ENCODE measurements around the gene WDR18. TPM values are rescaled to one million over a fixed set of nuclear protein-coding genes. Genes with fewer than 3 reads are reported as not detected.

WDR18 gene
- total and polyA plus RNA-seq, 2 of the 8 experiments (the other 6 are each of a cell fraction or from before 2014, with no cell fraction given): 87.7 to 177 TPM

- WGBS, 2 experiments (ENCODE audit: extremely low coverage in 1 of 2, insufficient coverage in 1 of 2, insufficient read length in 1 of 2, insufficient replicate concordance in 2 of 2, low coverage in 1 of 2, low lambda C conversion rate in 2 of 2, missing lambda C conversion rate in 1 of 2): 96% methylated on average over 34 of the region's 37 CpGs; no CpG with 5 or more reads in 1 of the 2 experiments
- ChIA-PET POLR2A (ENCODE audit: partially characterized antibody) (interaction anchor here (0.8 to 1.3 kb wide), 3 partner anchors 16 to 34 kb away, joined by 3 to 4 read pairs (median 3); no protein-coding TSS in a partner anchor), CTCF (ENCODE audit: partially characterized antibody) (interaction anchor here (0.7 to 1.4 kb wide), 6 partner anchors 9 to 275 kb away, joined by 3 read pairs; partner anchors contain the start of gene WDR18)
- Histone ChIP-seq H3K23me2 (ENCODE audit: low read depth, low read length) (no peaks in the 10 kb centered on the region), H3K4me1 (replicated peaks in 1 of 4; ENCODE audit: control insufficient read depth in 3 of 4, insufficient read depth in 4 of 4, low read length in 3 of 4) (no peaks in the 10 kb centered on the region), H3K14ac (ENCODE audit: insufficient read length) (no peak overlapping the region), H3K27me3 (replicated peaks in 1 of 4; ENCODE audit: control insufficient read depth in 3 of 4, extremely low read depth in 1 of 4, insufficient read depth in 3 of 4, low read length in 3 of 4) (no peaks in the 10 kb centered on the region), H3K36me3 (ENCODE audit: control insufficient read depth in 2 of 4, insufficient read depth in 4 of 4, low read length in 3 of 4) (peaks cover 0 to 12% (median 1%) of the 10 kb centered on the region in 4 experiments; a peak in 2 of 8 replicates), H3K18ac (ENCODE audit: extremely low read depth, low read length) (no peak overlapping the region), H2BK20ac (ENCODE audit: low read length) (no peak overlapping the region), H4K5ac (ENCODE audit: insufficient read length, low read depth, low read length) (no peak overlapping the region), H2BK12ac (ENCODE audit: low read depth, low read length) (no peak overlapping the region), H3K9ac (replicated peaks in 1 of 4; ENCODE audit: extremely low read depth in 1 of 4, low read depth in 3 of 4, low read length in 3 of 4) (no peak overlapping the region), H2AFZ (ENCODE audit: low read length) (no peak overlapping the region), H3K4me2 (ENCODE audit: insufficient read depth in 1 of 2, low read depth in 2 of 2, low read length in 2 of 2) (no peak overlapping the region), H3K79me1 (ENCODE audit: low read depth, low read length) (peaks cover 15% of the 10 kb centered on the region), H3K79me2 (ENCODE audit: control insufficient read depth in 1 of 2, insufficient read depth in 2 of 2, low read length in 2 of 2) (peaks cover 5 to 21% of the 10 kb centered on the region in 2 experiments; a peak in 3 of 4 replicates), H2AK5ac (ENCODE audit: low read depth, low read length) (no peak overlapping the region), H3K4ac (replicated peaks; ENCODE audit: insufficient read length, low read depth, low read length) (no peak overlapping the region), H3K23ac (ENCODE audit: insufficient read length) (no peak overlapping the region), H3K4me3 (ENCODE audit: extremely low read depth in 1 of 4, insufficient read depth in 2 of 4, low read depth in 3 of 4, low read length in 4 of 4) (no peak overlapping the region), H4K20me1 (replicated peaks in 1 of 2; ENCODE audit: control insufficient read depth in 1 of 2, insufficient read depth in 2 of 2, low read length in 2 of 2) (peaks cover 0 to 26% of the 10 kb centered on the region in 2 experiments), H2BK120ac (replicated peaks; ENCODE audit: low read depth, low read length) (no peak overlapping the region), H3K9me3 (ENCODE audit: insufficient read depth in 2 of 2, low read depth in 1 of 2, low read length in 1 of 2) (no peaks in the 10 kb centered on the region), H4K8ac (ENCODE audit: extremely low read depth, insufficient read depth, low read length) (no peak overlapping the region; the same call in 1 of the 2 replicates), H3K27ac (ENCODE audit: low read depth, low read length) (no peak overlapping the region), H2BK5ac (ENCODE audit: low read depth, low read length) (no peak overlapping the region), H2BK15ac (ENCODE audit: low read length) (no peak overlapping the region), H3K56ac (replicated peaks; ENCODE audit: insufficient read length, low read depth, low read length) (no peak overlapping the region), H4K91ac (replicated peaks; ENCODE audit: insufficient read length, low read length) (no peak overlapping the region)
- TF ChIP-seq JUND (IDR thresholded peaks at IDR 0.05; ENCODE audit: low read length) (no peak), SP4 (IDR thresholded peaks at IDR 0.05; ENCODE audit: low read length) (no peak), RNF2 (IDR thresholded peaks at IDR 0.05; ENCODE audit: borderline replicate concordance, low read depth, low read length, missing control alignments, poor library complexity, severe bottlenecking) (no peak), RXRA (IDR thresholded peaks at IDR 0.05; ENCODE audit: insufficient read depth, low read depth, low read length) (no peak), CBX8 (IDR thresholded peaks at IDR 0.05; ENCODE audit: borderline replicate concordance, low read depth, low read length) (no peak), RFX5 (IDR thresholded peaks at IDR 0.05; ENCODE audit: borderline replicate concordance, low read depth, low read length) (no peak), TAF7 (optimal IDR thresholded peaks at IDR 0.05; ENCODE audit: borderline replicate concordance, low read depth, low read length) (no peak)
- FAIRE-seq: no peak
- DNase-seq (ENCODE audit: low read depth in 1 of 2, low spot score in 2 of 2): no peak
These were observed 38.5 kb upstream of the WDR18 start for GRCh38 chr19:945401-946252.

Data from H1 (cell line).